Lower leg skin (tissue), 4 donors: ENCODE data around the gene APOL4. TPM values are rescaled to one million over a fixed set of nuclear protein-coding genes. Genes with fewer than 3 reads are reported as not detected.
"Not testable (repeated sequence)": the region's sequence is repeated elsewhere in the genome, so short reads cannot be mapped to it uniquely, and the experiment has no call there.

Experiments
- DNase-seq, 2 donors: peaks; one replicate each; pipeline ENCODE4 v3.0.0-alpha.2; 2019; ENCODE audit warnings: low spot score in 2 of 2
- H3K4me3 ChIP-seq: fragments of 200-600 bp; sonication (generic); 2 replicates; pipeline ENCODE4 v1.5.1; 2017; ENCODE audit warnings: mild to moderate bottlenecking, low read depth; ENCODE audit not compliant: poor library complexity, severe bottlenecking
- POLR2A ChIP-seq, 2 donors: fragments of 450-650 bp; IDR thresholded peaks; one replicate each; pipeline ENCODE4 v1.6.1; 2016 to 2017; ENCODE audit warnings: antibody characterized with exemption in 2 of 2, mild to moderate bottlenecking in 1 of 2, moderate library complexity in 1 of 2
- WGBS, 2 donors: methylation state at CpG; one replicate each; pipeline ENCODE4 v1.1.5; 2018; 5-methylcytosine and 5-hydroxymethylcytosine counted together
- intact Hi-C: fragments of 100-400 bp; cut with DNase I; formaldehyde crosslinking; loops from one replicate; pipeline ENCODE4 v1.15.0; 2023; ENCODE audit warnings: low total_unique reads
- total RNA-seq, 4 donors: library from RNA; depleted of rRNA; stranded (reverse); fragments of >200 nt; gene quantifications; one replicate each; pipeline ENCODE4 v1.1.0, GENCODE V29; 2016
- TF ChIP-seq, protein P1 (sequence below), 3 donors: fragments of 450-650 bp; IDR thresholded peaks; one replicate each; pipeline ENCODE4 v1.5.1; 2016; ENCODE audit warnings: antibody characterized with exemption in 3 of 3, mild to moderate bottlenecking in 3 of 3, moderate library complexity in 2 of 3

APOL4 gene
- total RNA-seq, 4 donors from 2014 or later: 3.3 to 5.4 (median 4.1) TPM

DNA sequence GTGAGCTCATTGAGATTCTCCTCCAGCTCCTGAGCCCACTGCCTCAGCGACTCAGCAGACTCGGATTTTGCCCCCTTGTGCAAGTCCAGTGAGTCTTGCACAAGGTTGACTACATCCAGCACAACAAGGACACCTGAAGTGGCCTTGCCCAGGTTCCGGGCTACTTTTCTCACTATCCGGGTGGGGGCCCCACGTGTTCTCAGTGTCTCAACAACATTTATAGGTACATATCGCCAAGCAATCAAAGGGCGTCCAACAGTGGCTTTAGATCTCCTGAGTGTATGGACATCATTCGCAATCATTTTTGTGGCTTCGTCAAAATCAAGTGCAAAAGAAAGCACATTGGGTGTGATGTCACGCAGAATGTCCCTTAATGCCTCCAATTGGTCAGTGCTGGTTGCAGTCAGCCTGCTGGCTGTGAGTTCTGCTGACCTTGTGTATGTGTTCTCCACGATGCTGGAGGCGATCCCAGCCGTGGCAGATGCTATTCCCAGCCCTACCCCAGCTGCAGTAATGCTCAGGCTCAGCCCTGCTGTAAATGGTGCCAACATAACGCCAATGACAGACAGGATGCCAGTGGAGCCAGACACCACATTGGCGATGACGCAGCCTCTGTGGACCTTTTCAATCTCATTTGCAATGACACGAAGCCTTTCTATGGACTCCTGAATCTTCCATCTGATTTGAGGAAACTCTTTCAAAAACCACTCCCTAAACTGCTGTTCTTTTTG, 10.3 kb downstream of the APOL4 start:
- WGBS, 2 donors: 58 to 71% methylated on average over 14 to 17 of the region's 17 CpGs
- intact Hi-C loops: loop anchor here (10.0 kb wide), 1 partner anchor 94 kb away; no protein-coding TSS in a partner anchor
- H3K4me3 ChIP-seq: no peak overlapping the region
- TF ChIP-seq, protein P1, sequence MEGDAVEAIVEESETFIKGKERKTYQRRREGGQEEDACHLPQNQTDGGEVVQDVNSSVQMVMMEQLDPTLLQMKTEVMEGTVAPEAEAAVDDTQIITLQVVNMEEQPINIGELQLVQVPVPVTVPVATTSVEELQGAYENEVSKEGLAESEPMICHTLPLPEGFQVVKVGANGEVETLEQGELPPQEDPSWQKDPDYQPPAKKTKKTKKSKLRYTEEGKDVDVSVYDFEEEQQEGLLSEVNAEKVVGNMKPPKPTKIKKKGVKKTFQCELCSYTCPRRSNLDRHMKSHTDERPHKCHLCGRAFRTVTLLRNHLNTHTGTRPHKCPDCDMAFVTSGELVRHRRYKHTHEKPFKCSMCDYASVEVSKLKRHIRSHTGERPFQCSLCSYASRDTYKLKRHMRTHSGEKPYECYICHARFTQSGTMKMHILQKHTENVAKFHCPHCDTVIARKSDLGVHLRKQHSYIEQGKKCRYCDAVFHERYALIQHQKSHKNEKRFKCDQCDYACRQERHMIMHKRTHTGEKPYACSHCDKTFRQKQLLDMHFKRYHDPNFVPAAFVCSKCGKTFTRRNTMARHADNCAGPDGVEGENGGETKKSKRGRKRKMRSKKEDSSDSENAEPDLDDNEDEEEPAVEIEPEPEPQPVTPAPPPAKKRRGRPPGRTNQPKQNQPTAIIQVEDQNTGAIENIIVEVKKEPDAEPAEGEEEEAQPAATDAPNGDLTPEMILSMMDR (IDR thresholded peaks at IDR 0.05): no peak
- TF ChIP-seq POLR2A (IDR thresholded peaks at IDR 0.05): no peak
- peak in 1 of 2 donors; percentile 89 for DNase-seq

DNA sequence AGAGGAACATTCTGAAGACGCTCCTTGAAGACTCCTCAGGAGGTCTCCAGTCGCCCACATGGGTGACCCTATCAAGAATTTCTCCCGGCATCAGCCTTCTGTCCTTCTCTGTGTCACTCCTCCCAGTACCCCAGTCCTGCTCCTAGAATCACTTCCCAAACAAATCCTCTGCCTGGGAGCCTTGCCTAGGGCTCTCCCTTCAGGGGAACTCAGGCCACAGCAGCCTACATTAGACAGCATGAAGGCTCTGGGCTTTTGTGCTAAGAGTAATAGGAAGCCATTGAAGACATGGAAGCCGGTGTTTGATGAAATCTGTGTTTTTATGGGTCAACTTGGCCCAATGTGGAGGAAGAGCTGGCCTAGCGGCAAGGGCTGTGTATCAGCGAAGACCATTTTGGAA, 13.7 kb downstream of the APOL4 start:
- H3K4me3 ChIP-seq, DNase-seq: not testable (repeated sequence)
- WGBS, 2 donors: 96 to 98% methylated on average over 3 of the region's 6 CpGs
- intact Hi-C loops: loop anchor here (10.0 kb wide), 1 partner anchor 47 kb away; the partner anchor contains the start of gene APOL2

DNA sequence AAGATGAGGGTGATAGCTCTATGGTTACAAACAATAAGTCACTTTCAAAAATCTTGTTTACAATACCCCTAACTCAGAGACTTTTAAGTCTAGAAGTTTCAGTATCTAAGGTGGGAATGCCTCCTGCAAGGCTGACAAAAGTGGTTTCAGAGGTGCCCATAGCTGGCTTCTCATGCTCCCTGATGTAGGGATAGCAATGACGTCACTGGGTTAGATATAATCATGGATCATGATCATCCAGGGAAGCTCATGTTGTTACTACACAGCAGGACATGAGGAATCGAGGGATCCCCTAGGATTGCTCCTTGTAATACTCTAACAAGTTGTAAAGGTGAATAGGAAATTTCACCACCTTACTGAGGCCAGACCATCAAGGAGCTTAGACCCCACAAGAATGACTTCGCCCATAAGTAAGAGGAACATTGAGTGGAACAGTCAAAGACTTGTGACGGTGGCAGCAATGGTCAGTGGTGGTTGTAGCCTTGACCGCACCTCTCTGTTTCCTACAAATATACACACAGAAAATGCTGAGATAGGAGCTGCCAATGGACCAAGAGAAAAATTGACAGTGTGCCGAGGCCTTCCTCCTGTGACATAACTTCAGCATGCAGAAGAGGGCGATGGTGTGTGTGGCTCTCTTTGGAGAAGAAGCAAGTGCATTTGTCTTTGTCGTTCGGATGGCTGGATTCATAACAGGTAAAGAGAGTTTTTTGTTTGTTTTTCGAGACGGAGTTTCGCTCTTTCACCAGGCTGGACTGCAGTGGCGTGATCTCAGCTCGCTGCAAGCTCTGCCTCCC, 15.6 kb downstream of the APOL4 start:
- H3K4me3 ChIP-seq: no peak overlapping the region
- WGBS, 2 donors: 88 to 89% methylated on average over 14 of the region's 14 CpGs
- TF ChIP-seq POLR2A (IDR thresholded peaks at IDR 0.05): no peak
- TF ChIP-seq, protein P1 (IDR thresholded peaks at IDR 0.05): no peak
- DNase-seq: no peak
- intact Hi-C loops: loop anchor here (10.0 kb wide), 1 partner anchor 49 kb away; the partner anchor contains the start of gene APOL2

DNA sequence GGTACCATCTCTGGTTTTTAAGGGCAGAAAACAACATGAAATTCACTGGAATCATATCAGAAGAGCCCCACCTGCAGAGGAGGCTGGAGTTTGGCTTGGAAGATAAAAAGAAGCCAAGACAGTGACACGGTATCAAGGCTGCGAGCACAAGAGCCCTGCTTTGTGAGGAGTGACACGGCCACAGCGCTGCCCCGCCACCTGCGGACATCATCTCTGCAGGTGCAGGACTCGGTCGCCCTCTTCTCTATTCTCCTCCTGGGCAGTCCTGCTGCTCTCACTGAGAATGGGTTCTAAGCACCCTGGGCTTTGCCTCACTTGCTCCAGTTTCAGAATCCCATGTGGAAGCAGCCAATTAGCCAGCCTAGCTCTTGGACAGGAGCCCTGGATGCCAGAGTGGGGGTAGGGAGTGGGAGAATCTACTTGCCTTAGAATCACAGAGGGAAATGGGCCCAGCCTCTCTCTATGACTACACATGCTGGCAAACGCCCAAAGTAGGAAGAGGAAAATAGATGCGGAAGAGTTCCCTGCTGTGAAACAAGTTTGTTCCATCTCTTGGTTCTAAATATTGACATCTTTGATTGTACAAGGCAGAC, 17.1 kb downstream of the APOL4 start:
- intact Hi-C loops: loop anchor here (10.0 kb wide), 1 partner anchor 50 kb away; the partner anchor contains the start of gene APOL2
- 75 to 78% methylated on average over 10 of the region's 10 CpGs for WGBS, 2 donors
- TF ChIP-seq, protein P1 (IDR thresholded peaks at IDR 0.05): no peak
- no peak for TF ChIP-seq POLR2A (IDR thresholded peaks at IDR 0.05)
- DNase-seq: no peak
- H3K4me3 ChIP-seq: no peak overlapping the region

DNA sequence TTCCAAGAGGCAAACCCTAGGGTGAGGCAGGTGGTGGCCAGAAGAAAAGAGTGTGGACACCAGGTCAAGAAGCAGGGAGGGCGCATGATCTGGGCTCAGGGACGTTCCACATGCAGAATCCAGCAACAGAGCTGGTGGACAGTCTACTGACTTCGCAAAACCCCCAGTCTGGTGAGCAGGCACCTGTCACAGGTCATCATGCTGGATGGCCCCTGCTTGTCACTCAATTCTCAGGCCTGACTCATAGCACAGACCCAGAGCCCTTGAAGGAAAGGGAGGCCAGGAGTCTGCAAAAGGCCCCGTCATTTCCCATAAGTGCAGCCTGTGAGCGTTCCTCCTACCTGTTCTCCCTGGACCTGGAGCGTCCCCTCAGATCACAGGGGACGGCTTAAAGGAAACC, 18.2 kb downstream of the APOL4 start:
- DNase-seq: no peak
- 93 to 95% methylated on average over 7 of the region's 7 CpGs for WGBS, 2 donors
- H3K4me3 ChIP-seq: no peak overlapping the region
- intact Hi-C loops: loop anchor here (10.0 kb wide), 1 partner anchor 51 kb away; the partner anchor contains the start of gene APOL2
- TF ChIP-seq, protein P1 (IDR thresholded peaks at IDR 0.05): no peak
- no peak for TF ChIP-seq POLR2A (IDR thresholded peaks at IDR 0.05)

DNA sequence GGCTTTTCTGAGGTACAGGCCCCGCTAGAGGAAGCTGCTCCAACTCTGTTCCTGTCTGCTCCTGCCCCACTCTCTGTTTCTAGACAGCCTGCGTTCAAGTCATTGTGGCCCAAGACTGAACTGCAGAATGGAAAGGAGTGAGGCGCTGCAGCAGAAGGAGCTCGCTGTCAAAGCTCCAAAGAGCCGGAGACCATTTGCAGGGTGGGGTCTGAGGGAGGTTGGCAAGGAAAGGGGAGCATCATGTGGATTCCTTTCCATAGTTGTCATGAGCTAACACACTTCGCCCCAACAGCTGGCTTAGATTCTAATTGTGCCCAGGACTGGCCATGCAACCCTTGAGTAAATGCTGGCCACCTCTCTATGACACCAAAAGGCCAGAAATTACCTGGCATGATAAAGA, 18.8 kb downstream of the APOL4 start:
- no peak for TF ChIP-seq POLR2A (IDR thresholded peaks at IDR 0.05)
- TF ChIP-seq, protein P1 (IDR thresholded peaks at IDR 0.05): no peak
- DNase-seq: no peak
- intact Hi-C loops: loop anchor here (10.0 kb wide), 1 partner anchor 52 kb away; the partner anchor contains the start of gene APOL2
- no peak overlapping the region for H3K4me3 ChIP-seq
- WGBS, 2 donors: 69 to 78% methylated on average over 6 of the region's 6 CpGs
